Lower lobe of right lung (tissue), 2 donors: ENCODE results near the gene BOC. TPM values are rescaled to one million over a fixed set of nuclear protein-coding genes. Genes with fewer than 3 reads are reported as not detected.
"Not testable (repeated sequence)": the region's sequence is repeated elsewhere in the genome, so short reads cannot be mapped to it uniquely, and the experiment has no call there.

ENCODE experiments used
- ATAC-seq, 2 donors: fragments of 200-7000 bp; cut with Tn5 transposase; one replicate each; pipeline ENCODE4 v1.9.1; 2020 to 2022; ENCODE audit warnings: mild to moderate bottlenecking in 2 of 2, moderate library complexity in 2 of 2
- DNase-seq: peaks from one replicate; pipeline ENCODE4 v3.0.0-alpha.2; 2020
- H3K27ac ChIP-seq: fragments of 200-600 bp; one replicate; pipeline ENCODE4 v1.8.0; 2022
- H3K27me3 ChIP-seq: fragments of 200-600 bp; one replicate; pipeline ENCODE4 v1.8.0; 2022; ENCODE audit warnings: low read depth
- H3K36me3 ChIP-seq: fragments of 200-600 bp; one replicate; pipeline ENCODE4 v1.8.0; 2022; ENCODE audit warnings: mild to moderate bottlenecking
- H3K4me1 ChIP-seq: fragments of 200-600 bp; one replicate; pipeline ENCODE4 v1.8.0; 2022
- H3K4me3 ChIP-seq: fragments of 200-600 bp; one replicate; pipeline ENCODE4 v1.8.0; 2022; ENCODE audit warnings: mild to moderate bottlenecking
- H3K9me3 ChIP-seq: fragments of 200-600 bp; one replicate; pipeline ENCODE4 v1.8.0; 2022
- CTCF ChIP-seq: fragments of 200-600 bp; IDR thresholded peaks from one replicate; pipeline ENCODE4 v1.8.0; 2022; ENCODE audit warnings: antibody characterized with exemption, mild to moderate bottlenecking
- intact Hi-C: fragments of 100-400 bp; cut with DNase I; formaldehyde crosslinking; loops from one replicate; pipeline ENCODE4 v1.11.0; 2022
- total RNA-seq: library from RNA; stranded (reverse); fragmentation: NEBNext Ultra II Directional; extraction: Animal tissue kit (Norgen Biotek cat#: 25700); gene quantifications from one replicate; pipeline ENCODE4 v1.2.1, GENCODE V29; 2021
- donor health status: DM: no; HTN: yes; CAD: no; lungs with severe emphysema.

Gene BOC
- total RNA-seq, 1 donor from 2014 or later = 10.1 TPM

- intact Hi-C loops = no loop called here
- Histone ChIP-seq H3K27me3 (no peaks in the 10 kb centered on the region), H3K4me1 (no peaks in the 10 kb centered on the region), H3K9me3 (no peaks in the 10 kb centered on the region), H3K27ac (peak overlapping the region; percentile 19), H3K36me3 (no peaks in the 10 kb centered on the region), H3K4me3 (no peak overlapping the region)
- no peak for TF ChIP-seq CTCF
- ATAC-seq (no peak), DNase-seq (no peak)
Measured at GRCh38 chr3:113166719-113167492, 44.5 kb upstream of the BOC start.

GRCh38 chr3:113167825-113168801 is 43.2 kb upstream of the BOC start:
- no peak for DNase-seq
- intact Hi-C loops = no loop called here
- no peak overlapping the region for H3K4me3 ChIP-seq
- no peak overlapping the region for H3K27ac ChIP-seq
- TF ChIP-seq CTCF = no peak
- H3K36me3 ChIP-seq = no peaks in the 10 kb centered on the region
- H3K4me1 ChIP-seq = no peaks in the 10 kb centered on the region
- H3K9me3 ChIP-seq = no peaks in the 10 kb centered on the region
- ATAC-seq = no peak
- H3K27me3 ChIP-seq = no peaks in the 10 kb centered on the region

- intact Hi-C loops = no loop called here
- no peak for TF ChIP-seq CTCF
- Histone ChIP-seq H3K4me1 (no peaks in the 10 kb centered on the region), H3K4me3 (no peak overlapping the region), H3K36me3 (no peaks in the 10 kb centered on the region), H3K27me3 (no peaks in the 10 kb centered on the region), H3K27ac (no peak overlapping the region), H3K9me3 (no peaks in the 10 kb centered on the region)
- no peak for DNase-seq
- no peak for ATAC-seq
Measured at GRCh38 chr3:113169891-113170452, 41.4 kb upstream of the BOC start.

GRCh38 chr3:113170771-113171170 is 40.6 kb upstream of the BOC start:
- no peak overlapping the region for H3K27ac ChIP-seq
- H3K36me3 ChIP-seq = no peaks in the 10 kb centered on the region
- H3K4me1 ChIP-seq = no peaks in the 10 kb centered on the region
- DNase-seq (no peak), ATAC-seq (no peak)
- no peaks in the 10 kb centered on the region for H3K9me3 ChIP-seq
- no peaks in the 10 kb centered on the region for H3K27me3 ChIP-seq
- no peak overlapping the region for H3K4me3 ChIP-seq
- intact Hi-C loops = no loop called here
- TF ChIP-seq CTCF = no peak

GRCh38 chr3:113171675-113172300 is 39.6 kb upstream of the BOC start:
- intact Hi-C loops, H3K9me3 ChIP-seq, DNase-seq, H3K4me3 ChIP-seq, H3K4me1 ChIP-seq, H3K36me3 ChIP-seq, H3K27ac ChIP-seq, ATAC-seq, H3K27me3 ChIP-seq: not testable (repeated sequence)
